Stimulated activated CD8-positive, alpha-beta memory T cell treated with anti-CD3 and anti-CD28 coated beads, Interleukin-15, amount 100 ng/mL, for 48 hours (primary cell): Measurements from ENCODE around the gene MS4A18.
A peak's percentile ranks its signal among the peaks of the same experiment; 100 is the strongest.

Source experiments
- DNase-seq, 2 donors: peaks; one replicate each; pipeline ENCODE4 v3.0.0-alpha.2; 2020; ENCODE audit warnings: low read depth in 2 of 2

Gene MS4A18

GRCh38 chr11:60767388-60767811 is 42.9 kb downstream of the MS4A18 start:
- DNase-seq: peak in 1 of 2 donors; percentile 11

DNA sequence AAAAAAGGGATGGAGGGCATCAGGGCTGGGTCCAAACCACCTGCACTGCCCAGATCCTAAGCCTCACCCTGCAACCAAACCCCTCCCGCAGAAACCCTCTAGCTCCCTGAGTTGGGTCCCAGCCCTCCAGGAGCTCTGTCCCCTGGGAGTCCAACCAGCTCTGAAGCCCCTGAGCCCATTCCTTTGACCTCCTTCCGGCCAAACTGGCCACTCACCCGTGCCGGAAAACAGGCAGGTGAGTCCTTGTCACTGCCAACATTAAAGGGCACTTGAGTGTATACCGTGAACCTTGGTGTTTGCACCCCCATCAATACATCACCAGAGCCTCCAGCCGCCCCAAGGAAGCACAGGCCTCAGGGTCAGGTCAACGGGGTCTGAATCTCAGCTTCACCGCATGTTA is 43.7 kb downstream of the MS4A18 start:
- DNase-seq: no peak

DNA sequence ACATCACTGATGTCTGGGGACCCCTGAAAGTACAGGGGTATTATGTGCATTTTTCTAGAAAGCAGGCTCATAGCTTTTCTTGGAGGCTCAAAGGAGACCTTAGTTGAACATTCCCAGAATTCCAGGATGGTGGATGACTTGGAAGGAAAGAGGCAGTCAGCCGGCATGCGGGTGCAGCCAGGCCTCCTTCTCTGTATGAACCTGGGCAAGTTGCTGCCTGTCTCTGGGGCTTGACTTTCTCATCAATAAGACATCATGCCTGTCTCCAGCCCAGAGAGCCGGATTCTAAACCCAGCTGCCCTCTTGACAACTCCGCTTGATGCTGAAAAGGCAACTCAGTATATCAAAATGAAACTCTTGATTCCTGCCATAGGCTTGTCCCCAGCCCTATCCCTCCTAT is 44.8 kb downstream of the MS4A18 start:
- no peak for DNase-seq

DNA sequence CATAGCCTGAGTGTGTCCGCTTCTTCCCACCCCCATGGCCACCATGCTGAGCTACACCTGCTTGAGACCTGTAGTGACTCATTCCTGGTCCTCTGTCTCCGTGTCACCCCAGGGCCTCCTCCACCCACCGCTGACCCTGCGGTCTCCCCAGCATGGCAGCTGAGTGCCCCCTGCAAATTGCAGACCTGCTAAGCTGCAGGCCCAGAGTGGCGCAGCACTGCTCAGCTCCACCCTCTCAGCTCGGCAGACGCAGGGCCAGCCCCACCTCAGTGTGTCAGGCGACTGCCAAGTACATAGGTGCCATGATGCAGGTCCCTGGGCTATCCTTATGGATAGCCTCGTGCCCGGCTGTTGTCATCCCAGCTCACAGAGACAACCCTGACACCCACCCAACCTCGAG is 45.3 kb downstream of the MS4A18 start:
- DNase-seq: no peak

DNA sequence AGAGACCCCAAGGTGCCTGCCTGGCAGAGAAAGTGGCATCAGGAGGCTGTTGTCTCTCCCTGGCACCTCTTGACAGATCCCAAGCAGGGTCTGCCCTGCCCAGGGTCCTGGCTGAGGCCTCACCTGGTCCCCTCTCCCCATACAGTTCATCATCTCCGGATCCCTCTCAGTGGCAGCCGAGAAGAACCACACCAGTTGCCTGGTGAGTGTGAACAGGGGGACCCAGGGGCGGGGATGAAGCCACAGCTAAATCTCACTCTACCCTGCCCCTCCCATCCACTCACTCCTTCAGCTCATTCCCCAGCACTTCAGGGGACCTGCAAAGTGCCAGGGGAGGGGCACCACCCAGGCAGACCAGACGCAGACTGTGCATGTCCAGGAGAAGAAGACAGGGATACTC is 46.6 kb downstream of the MS4A18 start:
- DNase-seq: no peak

DNA sequence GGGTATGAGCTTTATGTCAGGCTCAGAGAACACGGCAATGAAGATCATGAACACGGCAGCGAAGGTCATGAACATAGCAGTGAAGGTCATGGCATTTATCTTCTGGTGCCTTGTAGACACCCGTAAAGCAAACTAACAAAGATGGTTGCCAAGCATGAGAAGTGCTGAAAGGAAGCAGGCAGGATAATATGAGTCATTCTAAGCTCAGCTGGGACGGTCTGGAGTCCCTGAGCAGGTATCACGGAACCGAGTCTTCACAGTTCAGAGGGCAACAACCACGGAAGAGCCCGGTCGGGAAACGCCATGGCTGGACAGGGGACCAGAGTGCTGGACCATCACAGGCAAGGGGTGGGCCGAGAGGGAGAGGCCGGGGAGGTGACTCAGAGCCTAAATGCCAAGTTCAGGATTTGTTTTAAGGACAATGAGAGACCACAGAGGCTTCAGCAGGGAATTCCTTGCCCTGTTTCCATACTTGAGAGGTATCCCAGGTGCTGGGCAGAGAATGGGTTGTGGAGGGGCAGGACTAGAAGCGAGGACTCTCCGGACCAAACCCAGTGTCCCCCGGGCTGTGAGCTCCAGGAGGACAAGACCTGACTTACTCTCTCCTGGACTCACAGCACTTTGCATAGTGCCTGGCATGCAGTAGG is 47.5 kb downstream of the MS4A18 start:
- no peak for DNase-seq

DNA sequence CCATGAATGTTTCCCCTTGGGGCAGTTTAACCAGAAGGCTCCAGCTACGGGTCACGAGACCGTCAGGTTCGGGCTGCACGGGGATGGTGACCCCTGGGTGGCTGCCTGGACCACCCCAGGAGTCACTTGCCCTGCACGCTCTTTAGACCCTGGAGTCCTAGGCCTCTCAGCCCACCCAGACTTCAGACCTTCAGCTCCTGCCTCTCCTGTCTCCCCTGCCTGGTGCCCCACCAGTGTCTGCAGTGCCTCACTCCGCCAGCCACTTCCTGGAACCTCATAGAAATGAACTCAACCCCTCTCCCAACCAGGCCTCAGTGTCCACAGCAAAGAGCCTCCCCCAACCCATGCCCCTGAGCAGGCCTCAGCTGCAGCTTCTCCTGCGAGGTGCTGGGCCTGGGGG is 48.1 kb downstream of the MS4A18 start:
- no peak for DNase-seq

- DNase-seq: no peak
These were observed 50.2 kb downstream of the MS4A18 start for GRCh38 chr11:60774726-60775125.

DNA sequence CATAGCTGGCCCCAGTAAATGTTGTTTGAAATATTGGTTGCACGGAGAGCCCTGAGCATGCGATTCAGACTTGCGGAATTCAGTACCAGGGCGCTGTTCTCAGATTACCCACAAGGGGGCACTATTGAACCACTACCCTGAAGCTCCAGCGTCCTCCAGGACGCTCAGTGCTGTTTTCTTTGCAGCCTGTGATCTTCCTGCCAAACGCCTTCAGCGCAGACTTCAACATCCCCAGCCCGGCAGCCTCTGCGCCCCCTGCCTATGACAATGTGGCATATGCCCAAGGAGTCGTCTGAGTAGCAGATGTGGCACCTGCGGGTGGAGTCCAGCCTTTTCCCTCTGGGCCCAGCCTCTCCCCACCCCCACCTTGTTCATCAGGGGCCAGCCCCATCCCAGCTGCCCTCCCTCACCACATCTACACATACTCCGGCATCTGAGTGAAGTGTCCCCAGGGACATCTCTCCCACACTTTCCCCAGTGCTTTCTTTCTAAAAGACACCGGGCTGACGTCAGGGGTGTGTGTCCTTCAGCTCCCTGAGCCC is 51.0 kb downstream of the MS4A18 start:
- DNase-seq: peak; percentile 53 to 66

- DNase-seq: no peak
These were observed 51.6 kb downstream of the MS4A18 start for GRCh38 chr11:60776167-60776566.

DNA sequence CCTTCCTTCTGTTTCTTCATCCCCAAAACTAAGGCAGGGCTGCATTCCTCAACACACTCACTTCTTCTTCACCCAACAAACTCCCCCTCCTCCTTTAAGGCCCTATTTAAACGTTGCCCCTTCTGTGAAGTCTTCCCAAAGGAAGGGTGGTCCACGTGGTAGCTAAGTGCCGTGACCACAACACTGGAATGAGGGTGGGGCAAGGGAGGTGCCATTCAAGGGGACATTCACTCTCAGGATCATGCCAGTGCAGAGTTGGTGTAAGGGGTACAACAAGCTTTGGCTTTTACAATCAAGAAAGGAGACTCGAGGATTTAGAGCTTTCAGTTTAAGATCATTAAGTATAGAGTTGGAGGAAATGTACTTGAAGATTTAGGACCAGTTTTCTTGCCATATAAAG is 52.6 kb downstream of the MS4A18 start:
- DNase-seq: no peak

DNA sequence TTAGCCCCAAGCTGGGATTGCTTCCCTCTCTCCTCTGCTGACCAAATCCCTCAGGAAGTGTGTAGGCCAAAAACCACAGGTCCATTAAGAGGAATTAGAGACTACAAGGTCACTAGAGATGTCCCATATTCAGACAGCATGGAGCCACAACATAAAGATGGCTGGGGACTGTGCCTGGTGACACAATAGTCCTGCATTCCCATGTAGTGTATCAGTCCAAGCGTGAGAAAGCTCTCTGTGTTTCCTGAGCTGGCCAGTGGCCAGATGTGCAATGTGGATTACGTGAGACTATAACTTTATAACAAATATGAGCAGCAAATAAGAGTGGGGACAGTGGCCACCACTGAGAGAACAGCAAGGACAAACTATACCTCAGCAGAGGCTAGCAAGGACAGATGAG is 53.1 kb downstream of the MS4A18 start:
- no peak for DNase-seq

GRCh38 chr11:60780065-60780464 is 55.5 kb downstream of the MS4A18 start:
- no peak for DNase-seq

- DNase-seq: no peak
These were observed 56.3 kb downstream of the MS4A18 start for GRCh38 chr11:60780774-60781173.

GRCh38 chr11:60781286-60781980 is 56.9 kb downstream of the MS4A18 start:
- no peak for DNase-seq

DNA sequence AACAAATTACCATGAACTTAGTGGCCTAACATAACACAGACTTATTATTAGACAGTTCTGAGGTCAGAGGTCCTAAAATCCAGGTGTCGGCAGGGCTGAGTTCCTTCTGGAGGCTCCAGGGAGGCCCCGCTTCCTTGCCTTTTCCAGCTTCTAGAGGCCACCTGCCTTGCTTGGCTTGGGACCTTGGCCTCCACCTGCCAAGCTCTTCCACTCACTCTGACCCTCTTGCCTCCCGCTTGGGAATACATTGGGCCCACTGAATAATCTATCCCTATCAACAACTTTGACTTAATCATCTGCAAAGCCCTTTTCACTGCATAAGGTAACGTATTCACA is 57.4 kb downstream of the MS4A18 start:
- DNase-seq: no peak

- DNase-seq: no peak
These were observed 58.0 kb downstream of the MS4A18 start for GRCh38 chr11:60782393-60783140.

- no peak for DNase-seq
These were observed 58.6 kb downstream of the MS4A18 start for GRCh38 chr11:60783141-60783484.

DNA sequence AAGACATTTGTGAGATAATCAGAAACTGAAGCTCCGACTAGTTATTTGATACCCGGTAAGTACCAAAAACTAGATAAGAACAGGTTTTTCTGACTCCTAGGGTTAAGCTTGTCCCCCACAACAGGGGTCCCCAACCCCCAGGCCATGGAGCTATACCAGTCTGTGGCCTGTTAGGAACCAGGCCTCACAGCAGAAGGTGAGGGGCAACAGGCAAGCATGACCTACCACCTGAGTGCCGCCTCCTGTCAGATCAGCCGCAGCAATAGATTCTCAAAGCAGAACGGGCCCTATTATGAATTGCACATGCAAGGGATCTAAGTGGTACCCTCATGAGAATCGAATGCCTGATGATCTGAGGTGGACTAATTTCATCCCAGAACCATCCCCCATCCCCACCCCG is 59.4 kb downstream of the MS4A18 start:
- DNase-seq: no peak

- DNase-seq: no peak
These were observed 60.6 kb downstream of the MS4A18 start, which contains the start of gene MS4A10 for GRCh38 chr11:60785136-60785535. TSS of gene MS4A10 (plus strand) at chr11:60785333. CDS start at chr11:60790336, 5,003 bp downstream.

DNA sequence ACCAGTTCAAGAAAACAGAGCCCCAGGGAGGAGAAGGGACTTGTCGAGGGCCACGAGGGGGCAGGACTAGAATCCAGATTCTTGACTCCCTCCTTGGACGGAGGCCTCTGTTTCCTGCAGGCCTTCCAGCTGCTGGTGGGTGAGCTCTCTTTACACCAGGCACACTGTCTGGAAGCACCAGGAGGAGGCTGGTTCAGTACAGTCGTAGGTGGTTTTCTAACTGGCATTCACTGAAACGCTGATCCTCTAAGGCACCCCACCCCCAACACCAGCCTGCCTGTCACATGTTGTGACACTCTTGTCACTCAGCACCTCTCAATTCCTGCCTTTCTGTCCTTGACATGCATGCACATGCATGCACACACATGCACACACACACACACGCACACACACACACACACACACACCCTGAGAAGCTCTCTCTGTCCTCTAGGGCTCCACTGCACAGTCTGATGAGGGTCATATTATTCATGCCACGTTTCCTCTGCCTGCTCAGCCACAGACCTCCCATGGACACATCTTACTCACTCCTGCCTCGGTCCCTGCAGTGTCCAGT is 61.4 kb downstream of the MS4A18 start:
- DNase-seq: no peak

DNA sequence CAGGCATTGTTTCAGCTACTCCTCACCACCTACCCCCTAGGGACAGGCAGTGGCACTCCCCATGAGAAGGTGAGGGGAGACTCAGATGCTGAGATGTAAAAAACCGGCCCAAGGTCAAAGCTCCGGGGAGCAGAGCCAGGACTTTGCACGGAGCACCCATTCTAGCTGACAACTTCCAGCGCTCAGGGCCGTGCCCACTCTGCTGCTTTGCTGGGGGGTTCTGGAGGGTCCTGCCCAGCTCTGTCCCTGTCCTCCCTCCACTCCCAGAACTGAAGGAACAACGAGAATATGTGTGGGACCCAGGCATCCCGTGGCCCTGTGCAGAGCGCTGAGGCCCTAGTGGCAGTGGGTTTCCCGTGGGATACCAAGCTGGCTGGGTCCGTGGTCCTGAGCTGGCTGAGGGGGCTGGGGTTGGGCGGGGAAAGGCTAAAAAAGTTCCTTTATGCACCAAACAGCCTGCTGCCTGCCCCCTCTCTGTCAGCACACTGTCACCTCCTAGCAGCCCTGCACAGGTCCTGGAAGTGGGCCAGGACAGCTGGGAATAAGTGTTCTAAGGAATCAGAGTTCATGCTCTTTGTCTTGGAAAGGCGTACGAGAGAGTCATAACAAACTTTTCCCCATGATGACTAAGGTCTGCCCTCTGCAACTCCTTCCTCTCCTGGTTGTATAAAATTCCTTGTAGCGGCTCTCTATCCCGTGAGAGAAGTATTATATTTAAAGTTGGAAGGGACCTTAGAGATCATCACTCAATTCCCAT is 62.5 kb downstream of the MS4A18 start:
- no peak for DNase-seq
